ENCODE measurements around the gene CCL26.
A peak's percentile ranks its signal among the peaks of the same experiment; 100 is the strongest.
"Not testable (repeated sequence)": the region's sequence is repeated elsewhere in the genome, so short reads cannot be mapped to it uniquely, and the experiment has no call there.

Gene CCL26

DNA sequence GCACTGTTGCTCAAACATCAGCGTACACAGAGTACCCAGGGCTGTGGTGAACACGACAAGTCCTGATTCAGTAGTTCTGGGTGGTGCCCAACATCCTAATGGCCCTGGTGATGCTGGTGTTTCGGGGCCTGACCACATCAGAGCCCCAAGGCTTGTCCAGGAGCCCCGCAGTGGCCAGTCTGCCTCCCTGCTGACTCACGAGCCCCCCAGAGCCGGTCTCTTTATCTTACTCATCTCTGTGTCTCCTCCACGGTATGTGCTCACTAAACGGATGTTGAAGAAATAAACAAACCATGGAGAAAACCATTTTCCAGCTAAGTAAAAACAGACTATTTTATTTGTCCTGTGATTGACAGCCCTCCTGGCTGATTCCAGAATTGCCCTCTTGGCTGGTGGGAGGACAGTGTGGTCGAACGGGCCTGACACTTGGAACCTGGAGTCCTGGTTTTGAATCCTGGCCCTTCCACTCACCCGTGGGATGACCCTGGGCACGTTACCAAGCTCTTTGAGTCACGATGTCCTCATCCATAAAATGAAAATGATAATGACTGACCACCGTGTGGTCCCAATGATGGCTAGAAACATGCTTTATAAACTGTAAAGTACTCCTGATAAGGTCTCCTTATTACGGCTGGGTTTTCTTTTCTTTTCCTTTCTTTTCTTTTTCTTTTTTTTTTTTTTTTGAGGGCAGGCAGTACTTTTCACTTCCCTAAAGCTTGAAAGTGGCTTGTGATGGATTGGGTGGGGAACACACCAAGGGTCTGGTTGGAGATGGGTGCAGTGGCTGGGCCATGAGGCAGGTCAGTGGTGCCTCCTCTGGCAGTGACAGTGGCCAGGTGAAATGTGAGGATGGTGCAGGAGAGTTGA is 39.0 kb downstream of the CCL26 start:
- no peak for DNase-seq (ENCODE audit: low spot score)
- TF ChIP-seq, protein P1, sequence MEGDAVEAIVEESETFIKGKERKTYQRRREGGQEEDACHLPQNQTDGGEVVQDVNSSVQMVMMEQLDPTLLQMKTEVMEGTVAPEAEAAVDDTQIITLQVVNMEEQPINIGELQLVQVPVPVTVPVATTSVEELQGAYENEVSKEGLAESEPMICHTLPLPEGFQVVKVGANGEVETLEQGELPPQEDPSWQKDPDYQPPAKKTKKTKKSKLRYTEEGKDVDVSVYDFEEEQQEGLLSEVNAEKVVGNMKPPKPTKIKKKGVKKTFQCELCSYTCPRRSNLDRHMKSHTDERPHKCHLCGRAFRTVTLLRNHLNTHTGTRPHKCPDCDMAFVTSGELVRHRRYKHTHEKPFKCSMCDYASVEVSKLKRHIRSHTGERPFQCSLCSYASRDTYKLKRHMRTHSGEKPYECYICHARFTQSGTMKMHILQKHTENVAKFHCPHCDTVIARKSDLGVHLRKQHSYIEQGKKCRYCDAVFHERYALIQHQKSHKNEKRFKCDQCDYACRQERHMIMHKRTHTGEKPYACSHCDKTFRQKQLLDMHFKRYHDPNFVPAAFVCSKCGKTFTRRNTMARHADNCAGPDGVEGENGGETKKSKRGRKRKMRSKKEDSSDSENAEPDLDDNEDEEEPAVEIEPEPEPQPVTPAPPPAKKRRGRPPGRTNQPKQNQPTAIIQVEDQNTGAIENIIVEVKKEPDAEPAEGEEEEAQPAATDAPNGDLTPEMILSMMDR (IDR thresholded peaks at IDR 0.05; ENCODE audit: borderline replicate concordance, control extremely low read depth, extremely low read depth, insufficient read depth, missing control alignments) = no peak
- in situ Hi-C loops (cut with MboI; ENCODE audit: low sequenced_read_pairs, unreplicated experiment) = no loop called here

DNA sequence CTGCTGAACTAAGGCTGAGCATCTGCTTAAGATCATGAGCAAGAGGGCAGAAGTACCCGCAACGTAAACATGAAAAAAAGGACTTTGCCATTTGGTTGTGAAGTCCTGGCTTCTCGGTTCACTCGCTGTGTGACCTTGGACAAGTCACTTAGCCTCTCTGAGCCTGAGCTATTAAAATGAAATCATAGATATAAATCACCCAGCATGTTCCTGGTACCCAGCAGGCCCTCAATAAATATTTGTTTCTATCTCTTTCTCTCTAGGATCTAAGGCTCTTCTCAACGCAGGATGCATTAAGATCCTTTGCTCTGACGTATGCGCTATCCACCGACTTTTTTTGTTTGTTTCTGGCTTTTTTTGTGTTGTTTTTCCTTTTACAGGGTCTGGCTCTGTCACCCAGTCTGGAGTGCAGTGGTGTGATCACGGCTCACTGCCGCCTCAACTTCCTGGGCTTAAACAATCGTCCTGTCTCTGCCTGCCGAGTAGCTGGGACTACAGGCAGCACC is 39.9 kb downstream of the CCL26 start:
- DNase-seq (ENCODE audit: low spot score) = no peak
- in situ Hi-C loops (cut with MboI; ENCODE audit: low sequenced_read_pairs, unreplicated experiment) = no loop called here
- TF ChIP-seq, protein P1 (IDR thresholded peaks at IDR 0.05; ENCODE audit: borderline replicate concordance, control extremely low read depth, extremely low read depth, insufficient read depth, missing control alignments) = no peak

DNA sequence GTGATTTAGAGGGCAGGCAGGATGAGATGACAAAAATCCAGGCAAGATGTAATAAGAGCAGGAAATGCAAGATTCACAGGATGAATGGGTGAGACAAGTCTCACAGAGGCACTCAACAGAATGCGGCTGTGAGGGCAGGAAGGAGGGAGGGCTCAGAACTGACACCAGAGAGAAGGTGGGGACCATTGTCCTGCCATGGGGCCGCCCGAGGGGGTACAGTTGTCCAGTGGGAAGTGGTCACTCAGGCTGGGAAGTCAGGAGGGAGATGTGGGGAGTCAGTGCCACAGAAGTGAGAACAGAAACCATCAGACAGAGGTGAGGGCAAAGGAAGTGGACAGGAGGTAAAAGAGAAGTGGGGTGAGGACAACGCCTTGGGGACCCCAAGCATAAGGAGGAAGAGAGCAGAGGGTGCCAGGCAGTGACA is 42.1 kb downstream of the CCL26 start:
- TF ChIP-seq, protein P1 (IDR thresholded peaks at IDR 0.05; ENCODE audit: borderline replicate concordance, control extremely low read depth, extremely low read depth, insufficient read depth, missing control alignments) = no peak
- peak; percentile 27 for DNase-seq (ENCODE audit: low spot score)
- in situ Hi-C loops (cut with MboI; ENCODE audit: low sequenced_read_pairs, unreplicated experiment) = no loop called here

DNA sequence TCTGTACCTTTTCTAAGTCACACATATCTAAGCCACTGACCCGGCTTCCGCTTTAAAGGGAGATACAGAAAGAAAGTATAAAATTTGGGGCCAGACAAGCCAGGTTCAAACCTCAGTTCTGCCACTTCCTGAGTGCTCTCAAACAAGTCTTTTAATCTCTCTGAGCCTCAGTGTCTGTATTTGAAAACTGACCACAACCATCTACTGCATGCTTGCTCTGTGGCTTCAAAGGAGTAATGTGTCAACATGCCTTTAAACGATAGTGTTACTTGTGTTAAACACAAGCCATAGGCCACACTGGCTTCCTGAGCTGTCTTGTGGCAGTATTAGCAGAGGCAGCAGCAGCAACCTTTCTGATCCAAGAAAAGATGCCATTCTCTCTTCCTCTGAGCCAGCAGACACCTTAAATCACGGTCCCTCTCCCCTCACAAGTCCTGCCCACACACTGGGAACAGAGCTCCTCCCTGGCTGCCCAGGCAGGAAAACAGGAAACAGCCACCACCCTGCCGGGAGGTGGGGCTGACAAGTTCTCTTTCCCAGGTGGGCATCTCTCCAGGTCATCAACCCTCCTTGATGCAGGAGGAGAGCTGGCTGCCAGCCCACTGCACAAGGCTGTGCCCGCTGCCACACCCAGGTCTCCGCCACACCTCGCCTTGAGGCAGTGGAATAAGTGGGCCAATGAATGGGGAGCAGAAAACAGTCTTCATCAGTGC is 44.0 kb downstream of the CCL26 start:
- DNase-seq (ENCODE audit: low spot score) = peak; percentile 33
- in situ Hi-C loops (cut with MboI; ENCODE audit: low sequenced_read_pairs, unreplicated experiment) = no loop called here

DNA sequence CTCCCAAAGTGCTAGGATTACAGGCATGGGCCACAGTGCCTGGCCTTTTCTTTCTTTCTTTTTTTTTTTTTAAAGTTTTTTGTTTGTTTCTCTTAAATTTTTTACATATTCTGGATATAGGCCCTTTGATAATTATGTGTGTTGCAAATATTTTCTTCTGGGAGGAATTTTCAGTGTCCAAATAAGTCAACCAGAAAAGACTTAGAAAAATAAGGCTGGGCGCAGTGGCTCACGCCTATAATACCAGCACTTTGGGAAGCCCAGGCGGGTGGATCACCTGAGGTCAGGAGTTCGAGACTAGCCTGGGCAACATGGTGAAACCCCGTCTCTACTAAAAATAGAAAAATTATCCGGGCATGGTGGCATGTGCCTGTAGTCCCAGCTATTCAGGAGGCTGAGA is 44.7 kb downstream of the CCL26 start:
- DNase-seq (ENCODE audit: low spot score); in situ Hi-C loops (cut with MboI; ENCODE audit: low sequenced_read_pairs, unreplicated experiment): not testable (repeated sequence)

More for the DNA sequence above, 44.0 kb downstream of the CCL26 start:
- TF ChIP-seq, protein P1 (IDR thresholded peaks at IDR 0.05; ENCODE audit: borderline replicate concordance, control extremely low read depth, extremely low read depth, insufficient read depth, missing control alignments) = no peak

DNA sequence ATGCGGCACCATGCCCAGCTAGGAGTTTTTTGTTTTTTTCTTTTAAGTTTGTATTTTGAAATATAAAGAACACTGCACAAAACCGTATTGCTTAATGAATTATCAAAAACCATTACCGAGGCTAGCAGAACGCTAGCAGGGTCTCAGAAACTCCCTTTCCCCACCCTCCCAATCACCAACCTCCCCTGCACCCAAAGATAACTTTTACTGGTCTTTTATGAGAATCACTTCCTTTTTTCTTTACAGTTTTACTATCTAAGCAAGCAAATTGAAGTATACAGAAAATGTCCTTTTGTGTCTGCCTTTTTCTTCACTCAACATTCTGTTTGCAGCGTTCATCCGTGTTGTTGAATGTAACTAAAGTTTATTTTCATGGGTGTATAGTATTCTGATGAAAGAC is 46.7 kb downstream of the CCL26 start:
- in situ Hi-C loops (cut with MboI; ENCODE audit: low sequenced_read_pairs, unreplicated experiment) = no loop called here
- no peak for DNase-seq (ENCODE audit: low spot score)
- TF ChIP-seq, protein P1 (IDR thresholded peaks at IDR 0.05; ENCODE audit: borderline replicate concordance, control extremely low read depth, extremely low read depth, insufficient read depth, missing control alignments) = no peak

DNA sequence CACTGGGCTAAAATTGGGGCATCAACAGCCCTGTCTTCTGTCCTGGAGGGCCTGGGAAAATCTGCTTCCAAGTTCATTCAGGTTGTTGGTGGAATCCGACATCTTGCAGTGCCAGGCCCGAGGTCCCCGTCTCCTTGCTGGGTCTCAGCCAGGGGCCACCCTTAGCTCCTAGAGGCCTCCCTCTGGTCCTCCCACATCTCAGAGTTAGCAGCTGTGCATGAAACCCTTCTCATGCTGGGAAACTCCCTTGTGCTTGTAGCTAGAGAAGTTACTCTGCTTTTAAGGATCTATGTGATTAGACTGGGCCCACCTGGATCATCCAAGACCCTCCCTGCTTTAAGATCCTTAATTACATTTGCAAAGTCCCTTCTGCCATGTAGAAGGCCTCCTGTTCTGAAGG is 48.6 kb downstream of the CCL26 start:
- in situ Hi-C loops (cut with MboI; ENCODE audit: low sequenced_read_pairs, unreplicated experiment) = no loop called here
- TF ChIP-seq, protein P1 (IDR thresholded peaks at IDR 0.05; ENCODE audit: borderline replicate concordance, control extremely low read depth, extremely low read depth, insufficient read depth, missing control alignments) = no peak

More for the DNA sequence above, 48.6 kb downstream of the CCL26 start:
- DNase-seq (ENCODE audit: low spot score) = peak; percentile 17

Data from GM13976 (cell line).